Ovary (tissue), 1 donor: Measurements from ENCODE around the gene CCDC51.

Source experiments
- EP300 ChIP-seq: sonication (generic); formaldehyde crosslinking; IDR thresholded peaks from one replicate; pipeline ENCODE4 v1.6.1; 2017; ENCODE audit warnings: antibody characterized with exemption
- POLR2A ChIP-seq: fragments of 450-650 bp; IDR thresholded peaks from one replicate; pipeline ENCODE4 v1.6.1; 2017; ENCODE audit warnings: antibody characterized with exemption, mild to moderate bottlenecking, moderate library complexity

DNA sequence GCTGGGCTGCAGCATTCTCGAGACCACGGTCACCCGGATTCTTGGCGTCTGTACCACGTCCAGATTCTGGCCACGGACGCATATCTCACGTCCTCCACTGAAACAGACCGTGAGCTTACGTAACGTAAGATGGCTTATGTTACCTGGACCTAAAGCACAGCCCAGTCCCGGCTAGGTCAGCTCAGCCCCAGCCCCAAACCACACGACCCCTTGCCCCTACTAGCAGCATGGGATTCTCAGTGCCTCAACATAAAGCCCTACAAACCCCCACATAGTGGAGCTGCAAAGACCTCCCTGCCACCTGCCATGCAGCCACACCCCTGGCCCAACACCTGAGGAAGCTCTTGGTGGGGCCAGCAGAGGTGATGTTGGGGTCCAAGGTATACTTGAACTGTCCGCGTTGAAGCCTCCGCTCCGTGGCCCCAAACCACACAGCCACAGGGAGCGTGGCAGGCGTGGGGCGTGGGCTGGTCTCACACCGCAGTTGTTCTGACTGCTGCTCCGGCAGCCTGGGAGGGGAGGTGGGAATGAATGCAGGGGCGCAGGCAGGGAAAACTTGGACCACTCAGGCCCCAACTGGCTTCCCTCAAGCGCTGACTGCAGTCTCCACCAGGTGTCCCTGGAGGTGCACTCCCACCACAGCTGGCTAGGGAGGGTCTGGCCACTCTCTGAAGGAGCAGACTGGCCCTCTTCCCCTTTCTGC is 24.5 kb downstream of the CCDC51 start:
- no peak for TF ChIP-seq POLR2A
- no peak for TF ChIP-seq EP300
